DOHH2 (cell line): Measurements from ENCODE around the gene KCNAB3.

Source experiments
- EZH2phosphoT487 ChIP-seq: fragments of 200-600 bp; sonication (generic); IDR thresholded peaks from 2 replicates; pipeline ENCODE4 v1.6.1; 2017; ENCODE audit warnings: borderline replicate concordance, mild to moderate bottlenecking, antibody characterized with exemption, low read length, moderate library complexity, mixed read lengths
- TF ChIP-seq, protein P1 (sequence below): fragments of 200-600 bp; sonication (generic); IDR thresholded peaks from one replicate; pipeline ENCODE4 v1.5.1; 2014; ENCODE audit warnings: antibody characterized with exemption, mild to moderate bottlenecking, low read depth, low read length; ENCODE audit not compliant: poor library complexity, severe bottlenecking

- TF ChIP-seq, protein P1, sequence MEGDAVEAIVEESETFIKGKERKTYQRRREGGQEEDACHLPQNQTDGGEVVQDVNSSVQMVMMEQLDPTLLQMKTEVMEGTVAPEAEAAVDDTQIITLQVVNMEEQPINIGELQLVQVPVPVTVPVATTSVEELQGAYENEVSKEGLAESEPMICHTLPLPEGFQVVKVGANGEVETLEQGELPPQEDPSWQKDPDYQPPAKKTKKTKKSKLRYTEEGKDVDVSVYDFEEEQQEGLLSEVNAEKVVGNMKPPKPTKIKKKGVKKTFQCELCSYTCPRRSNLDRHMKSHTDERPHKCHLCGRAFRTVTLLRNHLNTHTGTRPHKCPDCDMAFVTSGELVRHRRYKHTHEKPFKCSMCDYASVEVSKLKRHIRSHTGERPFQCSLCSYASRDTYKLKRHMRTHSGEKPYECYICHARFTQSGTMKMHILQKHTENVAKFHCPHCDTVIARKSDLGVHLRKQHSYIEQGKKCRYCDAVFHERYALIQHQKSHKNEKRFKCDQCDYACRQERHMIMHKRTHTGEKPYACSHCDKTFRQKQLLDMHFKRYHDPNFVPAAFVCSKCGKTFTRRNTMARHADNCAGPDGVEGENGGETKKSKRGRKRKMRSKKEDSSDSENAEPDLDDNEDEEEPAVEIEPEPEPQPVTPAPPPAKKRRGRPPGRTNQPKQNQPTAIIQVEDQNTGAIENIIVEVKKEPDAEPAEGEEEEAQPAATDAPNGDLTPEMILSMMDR = no peak
- no peak for TF ChIP-seq EZH2phosphoT487
Observed at GRCh38 chr17:7932483-7932891, 2.8 kb upstream of the KCNAB3 start.
